Peyer's patch (tissue), 4 donors: ENCODE measurements around the gene SAMD9L.

Experiments used
- POLR2A ChIP-seq, 2 donors: fragments of 450-650 bp; IDR thresholded peaks; one replicate each; pipeline ENCODE4 v1.5.1; 2017; ENCODE audit warnings: antibody characterized with exemption in 2 of 2, mild to moderate bottlenecking in 2 of 2, moderate library complexity in 2 of 2
- TF ChIP-seq, protein P1 (sequence below), 6 experiments: fragments of 450-650 bp in 4 of 6; fragments of 200-600 bp in 2 of 6; sonication (generic) in 1 of 6; IDR thresholded peaks; one replicate each; pipeline ENCODE4 v1.5.1; 2017 to 2019; ENCODE audit warnings: antibody characterized with exemption in 6 of 6, mild to moderate bottlenecking in 3 of 6, moderate library complexity in 1 of 6

- TF ChIP-seq POLR2A (IDR thresholded peaks at IDR 0.05): no peak
- TF ChIP-seq, protein P1, sequence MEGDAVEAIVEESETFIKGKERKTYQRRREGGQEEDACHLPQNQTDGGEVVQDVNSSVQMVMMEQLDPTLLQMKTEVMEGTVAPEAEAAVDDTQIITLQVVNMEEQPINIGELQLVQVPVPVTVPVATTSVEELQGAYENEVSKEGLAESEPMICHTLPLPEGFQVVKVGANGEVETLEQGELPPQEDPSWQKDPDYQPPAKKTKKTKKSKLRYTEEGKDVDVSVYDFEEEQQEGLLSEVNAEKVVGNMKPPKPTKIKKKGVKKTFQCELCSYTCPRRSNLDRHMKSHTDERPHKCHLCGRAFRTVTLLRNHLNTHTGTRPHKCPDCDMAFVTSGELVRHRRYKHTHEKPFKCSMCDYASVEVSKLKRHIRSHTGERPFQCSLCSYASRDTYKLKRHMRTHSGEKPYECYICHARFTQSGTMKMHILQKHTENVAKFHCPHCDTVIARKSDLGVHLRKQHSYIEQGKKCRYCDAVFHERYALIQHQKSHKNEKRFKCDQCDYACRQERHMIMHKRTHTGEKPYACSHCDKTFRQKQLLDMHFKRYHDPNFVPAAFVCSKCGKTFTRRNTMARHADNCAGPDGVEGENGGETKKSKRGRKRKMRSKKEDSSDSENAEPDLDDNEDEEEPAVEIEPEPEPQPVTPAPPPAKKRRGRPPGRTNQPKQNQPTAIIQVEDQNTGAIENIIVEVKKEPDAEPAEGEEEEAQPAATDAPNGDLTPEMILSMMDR (IDR thresholded peaks at IDR 0.05): no peak
These were observed 2.1 kb downstream of the SAMD9L start for GRCh38 chr7:93146036-93146435.
